PC-9 (cell line): ENCODE data around the gene DMGDH. TPM values are rescaled to one million over a fixed set of nuclear protein-coding genes. Genes with fewer than 3 reads are reported as not detected.

Experiments used
- BruUV-seq: library from RNA; stranded (reverse); fragments of 400-500 nt; replicated peaks from 2 replicates; lab custom pipeline; 2021; lab: Mats Ljungman, UMichigan
- CTCF ChIA-PET: fragments of 300-600 bp; sonication (Branson Sonifier 250); formaldehyde crosslinking; loops from one replicate; lab custom pipeline; 2022; ENCODE audit warnings: antibody characterized with exemption; lab: Charles Lee
- POLR2A ChIA-PET: fragments of 300-600 bp; sonication (Branson Sonifier 250); formaldehyde crosslinking; loops from one replicate; lab custom pipeline; 2022; ENCODE audit warnings: antibody characterized with exemption; ENCODE audit not compliant: unreplicated experiment; lab: Charles Lee
- DNase-seq, 2 experiments: peaks; one replicate each; pipeline versions ENCODE4 v3.0.0 to v3.0.0-alpha.2; 2015 to 2022; ENCODE audit warnings: mixed read lengths in 1 of 2
- H2AFZ ChIP-seq: fragments of 200-600 bp; sonication (generic); 2 replicates; pipeline ENCODE4 v1.8.1; 2017; ENCODE audit warnings: antibody characterized with exemption
- H3F3A ChIP-seq: fragments of 200-600 bp; sonication (generic); 2 replicates; pipeline ENCODE4 v1.8.1; 2017; ENCODE audit warnings: antibody characterized with exemption, mild to moderate bottlenecking, low read depth; ENCODE audit not compliant: insufficient read depth
- H3K27ac ChIP-seq: fragments of 200-600 bp; sonication (generic); 2 replicates; pipeline ENCODE4 v1.6.1; 2016; ENCODE audit warnings: mixed run types
- H3K27me3 ChIP-seq: fragments of 200-600 bp; sonication (generic); 2 replicates; pipeline ENCODE4 v1.6.1; 2016; ENCODE audit warnings: low read depth, mixed run types; ENCODE audit not compliant: insufficient read depth
- H3K36me3 ChIP-seq: fragments of 200-600 bp; sonication (generic); 2 replicates; pipeline ENCODE4 v1.6.1; 2016; ENCODE audit warnings: low read depth, mixed run types
- H3K4me1 ChIP-seq: fragments of 200-600 bp; sonication (generic); replicated peaks from 2 replicates; pipeline ENCODE4 v1.6.1; 2016; ENCODE audit warnings: mixed run types; ENCODE audit not compliant: insufficient read depth
- H3K4me2 ChIP-seq: fragments of 200-600 bp; sonication (generic); 2 replicates; pipeline ENCODE4 v1.6.1; 2017; ENCODE audit warnings: mixed run types
- H3K4me3 ChIP-seq: fragments of 200-600 bp; sonication (generic); 2 replicates; pipeline ENCODE4 v1.6.1; 2016; ENCODE audit warnings: mixed run types
- H3K79me2 ChIP-seq: fragments of 200-600 bp; sonication (generic); 2 replicates; pipeline ENCODE4 v1.6.1; 2017; ENCODE audit warnings: low read depth, mixed run types
- H3K9me2 ChIP-seq: fragments of 200-600 bp; sonication (generic); 2 replicates; pipeline ENCODE4 v1.8.1; 2017; ENCODE audit warnings: mild to moderate bottlenecking; ENCODE audit not compliant: insufficient read depth
- H3K9me3 ChIP-seq: fragments of 200-600 bp; sonication (generic); 2 replicates; pipeline ENCODE4 v1.8.1; 2016; ENCODE audit warnings: low read depth; ENCODE audit not compliant: insufficient read depth
- H4K20me1 ChIP-seq: fragments of 200-600 bp; sonication (generic); 2 replicates; pipeline ENCODE4 v1.8.1; 2017; ENCODE audit not compliant: insufficient read depth
- CTCF ChIP-seq: fragments of 200-600 bp; sonication (generic); conservative IDR thresholded peaks from 2 replicates; pipeline ENCODE4 v1.6.1; 2017; ENCODE audit warnings: mixed run types, antibody characterized with exemption, mild to moderate bottlenecking, moderate library complexity
- EZH2 ChIP-seq: fragments of 200-600 bp; sonication (generic); IDR thresholded peaks from 2 replicates; pipeline ENCODE4 v1.8.0; 2017; ENCODE audit warnings: antibody characterized with exemption, low read depth
- intact Hi-C: fragments of 100-400 bp; cut with micrococcal nuclease; formaldehyde crosslinking; loops from one replicate; pipeline ENCODE4 v1.10.0; 2022; ENCODE audit not compliant: unreplicated experiment
- total RNA-seq: library from RNA; stranded (reverse); gene quantifications from 2 replicates; pipeline ENCODE4 v1.2.3, GENCODE V29; 2021

Gene DMGDH
- total RNA-seq, 1 experiment from 2014 or later = 8.1 TPM

GRCh38 chr5:79093762-79094161 is 24.3 kb upstream of the DMGDH start:
- Histone ChIP-seq H3K36me3 (no peaks in the 10 kb centered on the region), H3K79me2 (no peaks in the 10 kb centered on the region), H2AFZ (no peak overlapping the region), H3F3A (no peaks in the 10 kb centered on the region), H3K9me3 (no peaks in the 10 kb centered on the region), H3K27ac (no peak overlapping the region), H3K9me2 (no peaks in the 10 kb centered on the region), H4K20me1 (no peaks in the 10 kb centered on the region), H3K4me2 (no peak overlapping the region), H3K4me1 (no peaks in the 10 kb centered on the region), H3K4me3 (no peak overlapping the region), H3K27me3 (no peaks in the 10 kb centered on the region)
- TF ChIP-seq CTCF (no peak), EZH2 (no peak)
- DNase-seq = no peak
- intact Hi-C loops = no loop called here
- POLR2A ChIA-PET = no interaction called here
- BruUV-seq = no TSS peak
- CTCF ChIA-PET = interaction anchor here (0.6 kb wide), 1 partner anchor 15 kb away, joined by 3 read pairs; no protein-coding TSS in a partner anchor

GRCh38 chr5:79091064-79091463 is 21.6 kb upstream of the DMGDH start:
- Histone ChIP-seq H4K20me1 (no peaks in the 10 kb centered on the region), H3K79me2 (no peaks in the 10 kb centered on the region), H3K9me3 (no peaks in the 10 kb centered on the region), H3K27ac (no peak overlapping the region), H3K36me3 (no peaks in the 10 kb centered on the region), H3K4me2 (no peak overlapping the region), H3K4me3 (no peak overlapping the region), H3F3A (no peaks in the 10 kb centered on the region), H2AFZ (no peak overlapping the region), H3K27me3 (no peaks in the 10 kb centered on the region), H3K9me2 (no peaks in the 10 kb centered on the region), H3K4me1 (no peaks in the 10 kb centered on the region)
- no peak for DNase-seq
- TF ChIP-seq CTCF = no peak
- TF ChIP-seq EZH2 = no peak
- ChIA-PET POLR2A (no interaction called here), CTCF (no interaction called here)
- BruUV-seq = no TSS peak
- intact Hi-C loops = no loop called here

- no peaks in the 10 kb centered on the region for H4K20me1 ChIP-seq
- H3K4me3 ChIP-seq = no peak overlapping the region
- H3K4me2 ChIP-seq = no peak overlapping the region
- H3K9me2 ChIP-seq = no peaks in the 10 kb centered on the region
- DNase-seq = no peak
- no peaks in the 10 kb centered on the region for H3K36me3 ChIP-seq
- H3K27me3 ChIP-seq = no peaks in the 10 kb centered on the region
- intact Hi-C loops = no loop called here
- H3K79me2 ChIP-seq = no peaks in the 10 kb centered on the region
- ChIA-PET CTCF (no interaction called here), POLR2A (no interaction called here)
- TF ChIP-seq CTCF (no peak), EZH2 (no peak)
- no peaks in the 10 kb centered on the region for H3F3A ChIP-seq
- no peak overlapping the region for H2AFZ ChIP-seq
- no peak overlapping the region for H3K27ac ChIP-seq
- no TSS peak for BruUV-seq
- H3K9me3 ChIP-seq = no peaks in the 10 kb centered on the region
- H3K4me1 ChIP-seq = no peaks in the 10 kb centered on the region
These were observed 19.0 kb upstream of the DMGDH start for GRCh38 chr5:79088507-79088906.
